H1 (cell line): Measurements from ENCODE around the gene INPP5B. TPM values are rescaled to one million over a fixed set of nuclear protein-coding genes. Genes with fewer than 3 reads are reported as not detected.

Experiments
- CTCF ChIA-PET: fragments of 300-600 bp; sonication (Branson Sonifier 250); formaldehyde crosslinking; loops from one replicate; lab custom pipeline; 2021; ENCODE audit not compliant: partially characterized antibody; lab: Charles Lee
- POLR2A ChIA-PET: fragments of 300-600 bp; sonication (Branson Sonifier 250); formaldehyde crosslinking; loops from one replicate; lab custom pipeline; 2021; ENCODE audit warnings: inconsistent platforms; ENCODE audit not compliant: partially characterized antibody; lab: Charles Lee
- DNase-seq, 2 experiments: peaks; one replicate each; pipeline versions ENCODE4 v3.0.0 to v3.0.0-alpha.2; 2010 to 2022; ENCODE audit warnings: low spot score in 2 of 2, low read depth in 1 of 2, mixed read lengths in 1 of 2
- FAIRE-seq: peaks from 2 replicates; lab custom pipeline; 2011; peaks lifted over from hg19 to GRCh38; lab: Jason Lieb, UNC
- H2AFZ ChIP-seq: 2 replicates; pipeline ENCODE4 v1.8.1; 2012; ENCODE audit warnings: low read length, inconsistent platforms
- H2AK5ac ChIP-seq: 2 replicates; pipeline ENCODE4 v1.6.1; 2013; ENCODE audit warnings: low read depth, low read length
- H2BK120ac ChIP-seq: replicated peaks from 2 replicates; pipeline ENCODE3; 2013; ENCODE audit warnings: low read depth, low read length, inconsistent platforms
- H2BK12ac ChIP-seq: 2 replicates; pipeline ENCODE4 v1.6.1; 2013; ENCODE audit warnings: low read depth, low read length
- H2BK15ac ChIP-seq: 2 replicates; pipeline ENCODE4 v1.6.1; 2013; ENCODE audit warnings: low read length
- H2BK20ac ChIP-seq: 2 replicates; pipeline ENCODE4 v1.6.1; 2013; ENCODE audit warnings: low read length
- H2BK5ac ChIP-seq: 2 replicates; pipeline ENCODE4 v1.6.1; 2013; ENCODE audit warnings: low read depth, low read length
- H3K14ac ChIP-seq: 2 replicates; pipeline ENCODE4 v1.6.1; 2013; ENCODE audit warnings: inconsistent platforms; ENCODE audit not compliant: insufficient read length
- H3K18ac ChIP-seq: 2 replicates; pipeline ENCODE4 v1.6.1; 2013; ENCODE audit warnings: low read length; ENCODE audit errors: extremely low read depth
- H3K23ac ChIP-seq: 2 replicates; pipeline ENCODE4 v1.6.1; 2013; ENCODE audit warnings: inconsistent platforms; ENCODE audit not compliant: insufficient read length
- H3K23me2 ChIP-seq: 2 replicates; pipeline ENCODE4 v1.6.1; 2013; ENCODE audit warnings: low read depth, low read length
- H3K27ac ChIP-seq: 2 replicates; pipeline ENCODE4 v1.6.1; 2011; ENCODE audit warnings: low read depth, low read length, inconsistent platforms
- H3K27me3 ChIP-seq, 4 experiments: replicated peaks in 1 of 4; 1 replicate in 1 of 4; 2 replicates in 3 of 4; pipeline versions ENCODE4 v1.6.1 to v1.8.1; 2011 to 2013; ENCODE audit warnings: low read length in 3 of 4, mild to moderate bottlenecking in 3 of 4, inconsistent platforms in 2 of 4, mixed read lengths in 2 of 4, moderate library complexity in 1 of 4; ENCODE audit not compliant: control insufficient read depth in 3 of 4, insufficient read depth in 3 of 4; ENCODE audit errors: extremely low read depth in 1 of 4
- H3K36me3 ChIP-seq, 4 experiments: 2 replicates each; pipeline versions ENCODE4 v1.6.1 to v1.8.1; 2011 to 2013; ENCODE audit warnings: mild to moderate bottlenecking in 4 of 4, low read length in 3 of 4, moderate library complexity in 2 of 4, control low read depth in 1 of 4, inconsistent platforms in 1 of 4; ENCODE audit not compliant: insufficient read depth in 4 of 4, control insufficient read depth in 2 of 4
- H3K4ac ChIP-seq: replicated peaks from 2 replicates; pipeline ENCODE3; 2013; ENCODE audit warnings: low read length, low read depth, mixed read lengths, inconsistent platforms; ENCODE audit not compliant: insufficient read length
- H3K4me1 ChIP-seq, 4 experiments: replicated peaks in 1 of 4; 1 replicate in 1 of 4; 2 replicates in 3 of 4; pipeline versions ENCODE4 v1.6.1 to v1.8.1; 2011 to 2013; ENCODE audit warnings: low read length in 3 of 4, inconsistent platforms in 2 of 4, mixed read lengths in 1 of 4; ENCODE audit not compliant: insufficient read depth in 4 of 4, control insufficient read depth in 3 of 4
- H3K4me2 ChIP-seq, 2 experiments: 2 replicates each; pipeline versions ENCODE4 v1.6.1 to v1.8.1; 2011 to 2013; ENCODE audit warnings: low read depth in 2 of 2, low read length in 2 of 2, control low read depth in 1 of 2, inconsistent platforms in 1 of 2, mild to moderate bottlenecking in 1 of 2; ENCODE audit not compliant: insufficient read depth in 1 of 2
- H3K4me3 ChIP-seq, 4 experiments: fragments of 200-600, 300-600 bp in 1 of 4; sonication (generic), shearing (Covaris generic), sonication (Bioruptor Twin) in 1 of 4; 2 replicates each; pipeline versions ENCODE4 v1.5.1 to v1.8.1; 2011 to 2016; ENCODE audit warnings: low read length in 4 of 4, low read depth in 3 of 4, control low read depth in 2 of 4, inconsistent platforms in 2 of 4, mild to moderate bottlenecking in 2 of 4, mixed read lengths in 1 of 4, moderate library complexity in 1 of 4; ENCODE audit not compliant: insufficient read depth in 2 of 4; ENCODE audit errors: extremely low read depth in 1 of 4
- H3K56ac ChIP-seq: replicated peaks from 2 replicates; pipeline ENCODE3; 2013; ENCODE audit warnings: low read depth, mild to moderate bottlenecking, mixed read lengths, low read length, inconsistent platforms; ENCODE audit not compliant: insufficient read length
- H3K79me1 ChIP-seq: 2 replicates; pipeline ENCODE4 v1.6.1; 2013; ENCODE audit warnings: low read depth, low read length, control low read depth
- H3K79me2 ChIP-seq, 2 experiments: 2 replicates each; pipeline versions ENCODE4 v1.6.1 to v1.8.1; 2012 to 2013; ENCODE audit warnings: low read length in 2 of 2, mild to moderate bottlenecking in 2 of 2, inconsistent platforms in 1 of 2; ENCODE audit not compliant: insufficient read depth in 2 of 2, control insufficient read depth in 1 of 2
- H3K9ac ChIP-seq, 4 experiments: replicated peaks in 1 of 4; 1 replicate in 1 of 4; 2 replicates in 3 of 4; pipeline versions ENCODE4 v1.6.1 to v1.8.1; 2011 to 2013; ENCODE audit warnings: low read depth in 3 of 4, low read length in 3 of 4, control low read depth in 2 of 4, mild to moderate bottlenecking in 2 of 4, moderate library complexity in 2 of 4, inconsistent platforms in 1 of 4; ENCODE audit errors: extremely low read depth in 1 of 4
- H3K9me3 ChIP-seq, 2 experiments: 2 replicates each; pipeline versions ENCODE4 v1.6.1 to v1.8.1; 2012 to 2013; ENCODE audit warnings: mild to moderate bottlenecking in 2 of 2, moderate library complexity in 2 of 2, control low read depth in 1 of 2, inconsistent platforms in 1 of 2, low read depth in 1 of 2, low read length in 1 of 2, mixed read lengths in 1 of 2; ENCODE audit not compliant: insufficient read depth in 2 of 2
- H4K20me1 ChIP-seq, 2 experiments: replicated peaks in 1 of 2; 2 replicates each; pipeline versions ENCODE3 to v1.8.1; 2011 to 2013; ENCODE audit warnings: inconsistent platforms in 2 of 2, low read length in 2 of 2, mild to moderate bottlenecking in 1 of 2; ENCODE audit not compliant: insufficient read depth in 2 of 2, control insufficient read depth in 1 of 2
- H4K5ac ChIP-seq: 2 replicates; pipeline ENCODE4 v1.6.1; 2013; ENCODE audit warnings: low read length, low read depth, mixed read lengths, inconsistent platforms; ENCODE audit not compliant: insufficient read length
- H4K8ac ChIP-seq: 2 replicates; pipeline ENCODE4 v1.8.0; 2013; ENCODE audit warnings: mild to moderate bottlenecking, moderate library complexity, low read length, inconsistent platforms; ENCODE audit not compliant: insufficient read depth; ENCODE audit errors: extremely low read depth
- H4K91ac ChIP-seq: replicated peaks from 2 replicates; pipeline ENCODE3; 2013; ENCODE audit warnings: low read length, mixed read lengths, inconsistent platforms; ENCODE audit not compliant: insufficient read length
- BCL11A ChIP-seq, 2 experiments: IDR thresholded peaks; one replicate each; pipeline ENCODE4 v1.6.1; 2011; ENCODE audit warnings: low read depth in 2 of 2, low read length in 2 of 2, mild to moderate bottlenecking in 2 of 2
- BRCA1 ChIP-seq: IDR thresholded peaks from 2 replicates; pipeline ENCODE4 v1.6.1; 2012; ENCODE audit warnings: low read depth, low read length, improper control_type of control experiment
- CBX5 ChIP-seq: fragments of 300-800, 300-1000 bp; sonication (generic); IDR thresholded peaks from 2 replicates; pipeline ENCODE4 v1.7.1; 2016; ENCODE audit warnings: antibody characterized with exemption, low read length, low read depth
- CHD1 ChIP-seq: IDR thresholded peaks from 2 replicates; pipeline ENCODE4 v1.6.1; 2012; ENCODE audit warnings: low read depth, low read length, improper control_type of control experiment
- CREB1 ChIP-seq: IDR thresholded peaks from 2 replicates; pipeline ENCODE4 v1.6.1; 2012; ENCODE audit warnings: inconsistent platforms
- JUN ChIP-seq: IDR thresholded peaks from 2 replicates; pipeline ENCODE4 v1.6.1; 2011; ENCODE audit warnings: low read depth, mild to moderate bottlenecking, improper control_type of control experiment, low read length
- POLR2A ChIP-seq, 2 experiments: IDR thresholded peaks; 1 replicate in 1 of 2; 2 replicates in 1 of 2; pipeline ENCODE4 v1.6.1; 2011; ENCODE audit warnings: low read depth in 2 of 2, low read length in 2 of 2, mild to moderate bottlenecking in 2 of 2; ENCODE audit errors: control extremely low read depth in 1 of 2
- SIX5 ChIP-seq: IDR thresholded peaks from 2 replicates; pipeline ENCODE4 v1.6.1; 2011; ENCODE audit warnings: mild to moderate bottlenecking, low read depth, low read length
- TAF1 ChIP-seq: IDR thresholded peaks from 2 replicates; pipeline ENCODE4 v1.6.1; 2011; ENCODE audit warnings: mild to moderate bottlenecking, low read depth, low read length
- TBP ChIP-seq: IDR thresholded peaks from 2 replicates; pipeline ENCODE4 v1.6.1; 2011; ENCODE audit warnings: low read depth, low read length, improper control_type of control experiment
- TCF12 ChIP-seq: IDR thresholded peaks from 2 replicates; pipeline ENCODE4 v1.6.1; 2011; ENCODE audit warnings: low read depth, mild to moderate bottlenecking, low read length
- TEAD4 ChIP-seq: IDR thresholded peaks from 2 replicates; pipeline ENCODE4 v1.6.1; 2012; ENCODE audit warnings: low read depth, low read length, inconsistent platforms, mixed read lengths
- USF2 ChIP-seq: IDR thresholded peaks from 2 replicates; pipeline ENCODE4 v1.6.1; 2011; ENCODE audit warnings: low read length, improper control_type of control experiment
- YY1 ChIP-seq: IDR thresholded peaks from 2 replicates; pipeline ENCODE4 v1.6.1; 2011; ENCODE audit warnings: low read depth, mild to moderate bottlenecking, low read length
- WGBS, 2 experiments: shearing (Covaris generic) in 1 of 2; methylation state at CpG; one replicate each; pipeline versions ENCODE4 v1.1.6 to v1.1.7; 2013 to 2015; ENCODE audit warnings: low lambda C conversion rate in 2 of 2, mixed read lengths in 2 of 2, inconsistent platforms in 1 of 2, low coverage in 1 of 2, missing lambda C conversion rate in 1 of 2; ENCODE audit not compliant: insufficient replicate concordance in 2 of 2, insufficient coverage in 1 of 2, insufficient read length in 1 of 2; ENCODE audit errors: extremely low coverage in 1 of 2, missing lambda C conversion rate in 1 of 2; 5-methylcytosine and 5-hydroxymethylcytosine counted together
- polyA plus RNA-seq, 7 experiments: library from polyadenylated mRNA; depleted of rRNA in 3 of 7; stranded (reverse) in 5 of 7; unstranded in 2 of 7; fragments of >200 nt in 5 of 7; fragments of 200-250 nt in 2 of 7; gene quantifications; 1 replicate in 5 of 7; 2 replicates in 1 of 7; 4 replicates in 1 of 7; pipeline versions ENCODE4 v1.2.1 to v1.2.3, GENCODE V29; 2011 to 2013; ENCODE audit warnings: missing spikeins in 2 of 7, mixed read lengths in 2 of 7
- total RNA-seq: library from RNA; stranded (reverse); fragmentation: NEBNext Ultra II Directional; extraction: Animal tissue kit (Norgen Biotek cat#: 25700); gene quantifications from 2 replicates; pipeline ENCODE4 v1.2.1, GENCODE V29; 2021

Gene INPP5B
- total and polyA plus RNA-seq, 2 of the 8 experiments (the other 6 are each of a cell fraction or from before 2014, with no cell fraction given): 14.0 to 23.7 TPM

- H3K18ac ChIP-seq: no peak overlapping the region
- 93% methylated on average over 12 of the region's 12 CpGs; no CpG with 5 or more reads in 1 of the 2 experiments for WGBS, 2 experiments
- H3K79me2 ChIP-seq: no peaks in the 10 kb centered on the region
- no peak overlapping the region for H3K14ac ChIP-seq
- no peak for FAIRE-seq
- H3K4me3 ChIP-seq: no peak overlapping the region
- H2BK5ac ChIP-seq: no peak overlapping the region
- no peak overlapping the region for H2BK20ac ChIP-seq
- H3K9me3 ChIP-seq: no peaks in the 10 kb centered on the region
- no peak overlapping the region for H4K8ac ChIP-seq
- POLR2A ChIA-PET: interaction anchor here (1.2 kb wide), 1 partner anchor 143 kb away, joined by 3 read pairs; no protein-coding TSS in a partner anchor
- no peak overlapping the region for H3K4ac ChIP-seq
- no peak overlapping the region for H2BK120ac ChIP-seq
- no peaks in the 10 kb centered on the region for H3K27me3 ChIP-seq
- H3K56ac ChIP-seq: no peak overlapping the region
- peaks cover 3 to 21% (median 11%) of the 10 kb centered on the region in 4 experiments; a peak in 5 of 8 replicates for H3K36me3 ChIP-seq
- H3K4me2 ChIP-seq: no peak overlapping the region
- H4K20me1 ChIP-seq: no peaks in the 10 kb centered on the region
- no peak overlapping the region for H3K9ac ChIP-seq
- H2BK15ac ChIP-seq: no peak overlapping the region
- no peak overlapping the region for H2BK12ac ChIP-seq
- H3K79me1 ChIP-seq: no peaks in the 10 kb centered on the region
- DNase-seq: no peak
- no peaks in the 10 kb centered on the region for H3K23me2 ChIP-seq
- no peak overlapping the region for H2AK5ac ChIP-seq
- H3K4me1 ChIP-seq: no peaks in the 10 kb centered on the region
- no peak overlapping the region for H3K23ac ChIP-seq
- H4K5ac ChIP-seq: no peak overlapping the region
- CTCF ChIA-PET: no interaction called here
- no peak overlapping the region for H2AFZ ChIP-seq
- no peak overlapping the region for H4K91ac ChIP-seq
- no peak overlapping the region for H3K27ac ChIP-seq
- TF ChIP-seq POLR2A (IDR thresholded peaks at IDR 0.05; ENCODE audit: control extremely low read depth in 1 of 2, low read depth in 2 of 2, low read length in 2 of 2) (no peak), YY1 (no peak), TCF12 (no peak), BCL11A (IDR thresholded peaks at IDR 0.05; ENCODE audit: low read depth in 2 of 2, low read length in 2 of 2) (no peak), CBX5 (no peak), JUN (no peak), BRCA1 (no peak), SIX5 (no peak), USF2 (no peak), TEAD4 (no peak), TAF1 (no peak), CREB1 (no peak), TBP (no peak), CHD1 (no peak)
Observed at GRCh38 chr1:37828410-37829074, 118.3 kb downstream of the INPP5B start.
